Measurements from ENCODE around the gene ME1. TPM values are rescaled to one million over a fixed set of nuclear protein-coding genes. Genes with fewer than 3 reads are reported as not detected.

The ME1 gene
- total and polyA plus RNA-seq, 2 donors (not counting 3 experiments of a cell fraction or from before 2014, with no cell fraction given): 7.3 to 29.3 TPM

DNA sequence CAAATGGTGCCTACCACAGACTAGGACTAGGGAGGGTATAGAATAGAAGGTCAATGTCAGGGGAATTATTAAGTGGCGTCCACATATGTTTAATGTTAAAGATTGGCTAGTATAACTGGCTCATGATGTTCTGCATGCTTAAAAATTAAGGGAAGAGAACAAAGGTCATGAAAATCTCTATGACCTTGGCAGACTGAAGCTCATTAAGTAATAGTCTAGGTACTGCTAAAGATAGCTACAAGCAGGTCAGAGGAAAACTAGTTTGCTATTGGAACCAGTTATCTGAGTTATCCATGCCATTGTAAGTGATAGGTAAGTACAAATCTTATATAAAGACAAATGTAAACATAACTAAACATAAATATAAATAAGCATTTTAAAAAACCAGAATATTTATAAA, 48.5 kb upstream of the ME1 start:
- dilution Hi-C loops (cut with MboI; ENCODE audit: extremely low pct_ligation_motif_present, low sequenced_read_pairs): no loop called here
- FAIRE-seq (no peak), DNase-seq (ENCODE audit: low read depth, low spot score) (no peak)
- ChIA-PET CTCF (interaction anchor here (0.8 to 1.2 kb wide), 4 partner anchors 8 to 422 kb away, joined by 3 to 4 read pairs (median 3); no protein-coding TSS in a partner anchor), POLR2A (no interaction called here)
- TF ChIP-seq CTCF (IDR thresholded peaks at IDR 0.05; ENCODE audit: extremely low read depth in 1 of 2, insufficient read depth in 1 of 2, low read depth in 1 of 2, low read length in 2 of 2): no peak
- TF ChIP-seq POLR2A (IDR thresholded peaks at IDR 0.05; ENCODE audit: low read depth, low read length): no peak
- TF ChIP-seq FOS (IDR thresholded peaks at IDR 0.05; ENCODE audit: borderline replicate concordance, insufficient read depth, low read length): no peak
- TF ChIP-seq MYC (IDR thresholded peaks at IDR 0.05; ENCODE audit: low read depth, low read length): no peak
- TF ChIP-seq MAX (IDR thresholded peaks at IDR 0.05; ENCODE audit: insufficient read depth, insufficient read length): no peak
- no peak for TF ChIP-seq JUN (IDR thresholded peaks at IDR 0.05; ENCODE audit: borderline replicate concordance, insufficient read depth, insufficient read length, low read depth)
- no peak for TF ChIP-seq GATA2 (IDR thresholded peaks at IDR 0.05; ENCODE audit: insufficient read depth, insufficient read length, low read depth, low read length)
- TF ChIP-seq EZH2 (IDR thresholded peaks at IDR 0.05; ENCODE audit: borderline replicate concordance, low read depth, low read length, severe bottlenecking): no peak
- TF ChIP-seq POLR2AphosphoS5 (IDR thresholded peaks at IDR 0.05; ENCODE audit: insufficient read depth, low read depth, low read length): no peak
- Histone ChIP-seq H3K4me2 (ENCODE audit: insufficient read depth, low read length) (no peak overlapping the region), H3K9ac (replicated peaks; ENCODE audit: extremely low read depth, insufficient read depth, low read length) (no peak overlapping the region), H3K27me3 (ENCODE audit: control insufficient read depth in 2 of 2, insufficient read depth in 2 of 2, low read length in 2 of 2) (peaks cover 2 to 3% of the 10 kb centered on the region in 2 experiments), H3K4me3 (replicated peaks in 1 of 3; ENCODE audit: insufficient read depth in 1 of 3, low read depth in 1 of 3, low read length in 3 of 3) (no peak overlapping the region), H3K27ac (ENCODE audit: insufficient read depth, low read depth, low read length) (no peak overlapping the region), H3K9me1 (replicated peaks; ENCODE audit: control insufficient read depth, extremely low read depth, insufficient read depth, low read length) (no peaks in the 10 kb centered on the region), H3K4me1 (ENCODE audit: control insufficient read depth, extremely low read depth, insufficient read depth, low read length) (no peaks in the 10 kb centered on the region), H4K20me1 (replicated peaks; ENCODE audit: control insufficient read depth, extremely low read depth, insufficient read depth, low read length) (no peaks in the 10 kb centered on the region), H2AFZ (ENCODE audit: low read depth, low read length) (no peak overlapping the region), H3K9me3 (replicated peaks; ENCODE audit: control insufficient read depth, insufficient read depth, low read length) (no peaks in the 10 kb centered on the region), H3K79me2 (ENCODE audit: control insufficient read depth, insufficient read depth, low read length) (no peaks in the 10 kb centered on the region), H3K36me3 (ENCODE audit: control insufficient read depth in 2 of 2, extremely low read depth in 1 of 2, insufficient read depth in 2 of 2, low read length in 2 of 2) (no peaks in the 10 kb centered on the region)
- intact Hi-C loops (cut with micrococcal nuclease): no loop called here
- BruUV-seq (replicated peaks): no TSS peak

All from endothelial cell of umbilical vein (primary cell).